GM21390 (cell line): ENCODE data around the gene HOXD1.

Source experiments
- ATAC-seq: cut with Tn5 transposase; IDR thresholded peaks from one replicate; pipeline ENCODE4 v1.9.1; 2021; ENCODE audit not compliant: unreplicated experiment

The HOXD1 gene

GRCh38 chr2:176152350-176153181, 35.9 kb upstream of the HOXD1 start:
- no peak for ATAC-seq

- ATAC-seq = no peak
These were observed 33.8 kb upstream of the HOXD1 start for GRCh38 chr2:176154576-176155252.

- ATAC-seq = no peak
These were observed 33.0 kb upstream of the HOXD1 start for GRCh38 chr2:176155356-176156044.

GRCh38 chr2:176156301-176156806, 32.1 kb upstream of the HOXD1 start:
- no peak for ATAC-seq

GRCh38 chr2:176156807-176157498, 31.5 kb upstream of the HOXD1 start, which contains the start of gene HOXD3:
Gene HOXD3 (plus strand): TSS chr2:176157307. CDS start chr2:176169115, 11,808 bp downstream.
- no peak for ATAC-seq

GRCh38 chr2:176157499-176158185, 30.8 kb upstream of the HOXD1 start:
- ATAC-seq = no peak

GRCh38 chr2:176158186-176158591, 30.3 kb upstream of the HOXD1 start:
- no peak for ATAC-seq

- ATAC-seq = no peak
These were observed 29.4 kb upstream of the HOXD1 start for GRCh38 chr2:176158855-176159662.

- ATAC-seq = no peak
These were observed 28.7 kb upstream of the HOXD1 start for GRCh38 chr2:176159663-176160250.

GRCh38 chr2:176160251-176160985, 28.1 kb upstream of the HOXD1 start:
- no peak for ATAC-seq

- no peak for ATAC-seq
These were observed 27.3 kb upstream of the HOXD1 start for GRCh38 chr2:176160986-176161824.

GRCh38 chr2:176161825-176162626, 26.4 kb upstream of the HOXD1 start:
- ATAC-seq = no peak

- no peak for ATAC-seq
These were observed 25.4 kb upstream of the HOXD1 start for GRCh38 chr2:176162911-176163671.

GRCh38 chr2:176163672-176164056, 24.8 kb upstream of the HOXD1 start:
- no peak for ATAC-seq

GRCh38 chr2:176164201-176164600, 24.3 kb upstream of the HOXD1 start:
- ATAC-seq = no peak
